GM20000 (cell line): ENCODE results near the gene CFAP46.

ENCODE experiments used
- DNase-seq: peaks from one replicate; pipeline ENCODE4 v3.0.0; 2012; ENCODE audit warnings: low spot score
- TF ChIP-seq, protein P1 (sequence below): IDR thresholded peaks from 2 replicates; pipeline ENCODE4 v1.5.1; 2012; ENCODE audit warnings: mild to moderate bottlenecking, control low read depth; ENCODE audit errors: extremely low read depth, missing control alignments

Gene CFAP46

DNA sequence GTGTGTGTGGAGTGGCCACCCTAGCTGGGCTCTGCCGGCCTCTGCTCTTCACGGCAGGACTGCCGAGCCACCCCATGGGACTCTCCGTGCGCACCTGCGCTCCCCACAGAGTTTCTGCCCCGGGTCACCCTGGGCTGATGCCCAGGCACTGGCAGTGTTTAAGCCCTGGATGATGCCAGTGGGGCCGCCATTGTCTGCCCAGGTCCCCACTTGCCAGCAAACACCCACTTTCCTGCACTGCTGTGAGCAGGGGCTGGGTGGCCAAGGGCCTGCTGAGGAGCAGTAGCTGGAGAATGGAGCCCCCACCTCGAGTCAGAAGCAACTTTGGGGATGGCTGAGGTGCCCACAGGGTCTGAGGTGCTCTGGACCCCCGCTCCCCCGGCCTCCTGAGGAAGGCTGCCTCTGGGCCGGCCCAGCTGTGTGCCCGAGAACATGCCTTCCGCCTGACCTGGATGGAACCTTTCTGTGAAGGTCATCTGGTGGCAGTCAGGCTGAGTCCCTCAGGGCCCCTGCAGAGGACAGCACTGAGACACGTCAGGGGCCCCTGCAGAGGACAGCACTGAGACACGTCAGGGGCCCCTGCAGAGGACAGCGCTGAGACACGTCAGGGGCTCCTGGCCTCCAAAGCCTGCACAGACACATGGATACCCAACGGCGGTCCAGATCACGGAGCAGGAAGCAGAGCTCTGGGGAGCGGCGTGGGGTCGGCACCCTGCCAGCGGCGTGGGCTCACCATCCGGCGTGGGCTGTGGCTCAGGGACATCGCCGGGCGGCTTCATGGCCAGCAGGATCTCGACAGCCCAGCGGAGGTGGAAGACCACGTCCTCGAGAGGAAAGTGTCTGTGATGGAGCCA is 62.0 kb downstream of the CFAP46 start:
- TF ChIP-seq, protein P1, sequence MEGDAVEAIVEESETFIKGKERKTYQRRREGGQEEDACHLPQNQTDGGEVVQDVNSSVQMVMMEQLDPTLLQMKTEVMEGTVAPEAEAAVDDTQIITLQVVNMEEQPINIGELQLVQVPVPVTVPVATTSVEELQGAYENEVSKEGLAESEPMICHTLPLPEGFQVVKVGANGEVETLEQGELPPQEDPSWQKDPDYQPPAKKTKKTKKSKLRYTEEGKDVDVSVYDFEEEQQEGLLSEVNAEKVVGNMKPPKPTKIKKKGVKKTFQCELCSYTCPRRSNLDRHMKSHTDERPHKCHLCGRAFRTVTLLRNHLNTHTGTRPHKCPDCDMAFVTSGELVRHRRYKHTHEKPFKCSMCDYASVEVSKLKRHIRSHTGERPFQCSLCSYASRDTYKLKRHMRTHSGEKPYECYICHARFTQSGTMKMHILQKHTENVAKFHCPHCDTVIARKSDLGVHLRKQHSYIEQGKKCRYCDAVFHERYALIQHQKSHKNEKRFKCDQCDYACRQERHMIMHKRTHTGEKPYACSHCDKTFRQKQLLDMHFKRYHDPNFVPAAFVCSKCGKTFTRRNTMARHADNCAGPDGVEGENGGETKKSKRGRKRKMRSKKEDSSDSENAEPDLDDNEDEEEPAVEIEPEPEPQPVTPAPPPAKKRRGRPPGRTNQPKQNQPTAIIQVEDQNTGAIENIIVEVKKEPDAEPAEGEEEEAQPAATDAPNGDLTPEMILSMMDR: no peak
- DNase-seq: no peak

DNA sequence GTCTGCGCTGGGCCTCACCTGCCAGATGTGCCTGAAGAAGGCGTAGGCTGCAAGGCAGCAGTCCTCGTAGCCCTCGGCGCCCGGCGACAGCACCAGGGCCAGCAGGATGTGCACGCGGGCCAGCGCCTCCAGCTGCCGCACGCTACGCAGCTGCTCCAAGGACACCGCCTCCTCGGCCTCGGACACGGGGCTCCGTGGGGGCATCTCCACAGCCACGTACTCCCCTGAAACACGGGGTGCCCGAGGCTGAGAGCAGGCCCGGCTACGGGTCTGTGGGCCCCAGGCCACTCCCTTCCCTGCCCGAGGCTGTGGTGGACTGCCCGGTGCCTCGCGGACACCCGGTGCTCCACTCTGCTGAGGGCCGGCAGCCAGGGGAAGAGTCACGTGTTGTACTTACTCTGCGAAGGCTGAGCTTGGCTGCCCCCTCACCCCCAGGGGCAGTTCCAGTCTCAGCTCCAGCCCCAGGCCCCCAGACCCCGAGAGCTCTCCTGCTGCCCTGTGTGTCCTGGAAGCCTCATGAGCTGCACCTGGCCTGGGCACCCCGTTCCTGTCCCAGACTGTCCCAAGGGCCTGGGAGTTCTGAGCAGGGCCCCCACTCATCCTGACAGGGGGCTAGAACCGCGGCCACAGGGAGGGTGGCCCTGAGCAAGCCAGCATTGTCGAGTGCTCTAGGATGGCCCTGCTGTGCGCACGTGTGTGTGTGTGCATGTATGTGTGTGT is 62.8 kb downstream of the CFAP46 start:
- TF ChIP-seq, protein P1: no peak
- no peak for DNase-seq

DNA sequence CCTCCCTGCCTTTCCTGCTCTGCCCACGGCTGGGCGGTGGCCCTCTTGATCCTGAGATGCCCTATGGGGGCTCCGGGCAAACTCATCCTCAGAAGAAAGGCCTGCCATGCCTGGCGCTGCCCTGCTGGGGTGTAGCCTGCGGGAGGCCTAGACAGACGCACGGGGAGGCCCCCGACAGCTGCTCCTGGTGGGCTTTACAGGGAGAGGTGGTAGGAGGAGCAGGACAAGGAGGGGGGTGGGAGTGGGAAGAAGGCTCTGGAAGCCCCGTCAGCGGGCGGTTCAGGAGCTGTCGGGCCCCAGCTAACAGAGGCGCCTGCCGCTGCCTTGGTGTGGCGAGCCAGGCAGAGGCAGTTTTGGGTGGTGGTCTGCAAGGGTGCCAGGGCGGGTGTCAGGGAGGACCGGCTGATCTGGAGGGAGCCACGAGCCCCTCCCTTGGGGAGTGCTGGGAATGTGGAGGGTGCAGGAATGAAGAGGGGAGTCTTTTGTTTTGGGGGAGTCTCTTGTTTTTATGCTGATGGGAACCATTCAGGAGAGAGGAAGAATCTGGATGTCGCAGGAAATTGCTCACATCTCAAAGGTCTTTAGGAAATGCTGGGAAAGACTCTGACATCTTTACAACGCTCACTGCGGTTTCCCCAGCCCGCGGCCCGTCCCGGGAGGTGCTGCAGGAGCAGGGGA is 63.5 kb downstream of the CFAP46 start:
- TF ChIP-seq, protein P1: no peak
- no peak for DNase-seq

DNA sequence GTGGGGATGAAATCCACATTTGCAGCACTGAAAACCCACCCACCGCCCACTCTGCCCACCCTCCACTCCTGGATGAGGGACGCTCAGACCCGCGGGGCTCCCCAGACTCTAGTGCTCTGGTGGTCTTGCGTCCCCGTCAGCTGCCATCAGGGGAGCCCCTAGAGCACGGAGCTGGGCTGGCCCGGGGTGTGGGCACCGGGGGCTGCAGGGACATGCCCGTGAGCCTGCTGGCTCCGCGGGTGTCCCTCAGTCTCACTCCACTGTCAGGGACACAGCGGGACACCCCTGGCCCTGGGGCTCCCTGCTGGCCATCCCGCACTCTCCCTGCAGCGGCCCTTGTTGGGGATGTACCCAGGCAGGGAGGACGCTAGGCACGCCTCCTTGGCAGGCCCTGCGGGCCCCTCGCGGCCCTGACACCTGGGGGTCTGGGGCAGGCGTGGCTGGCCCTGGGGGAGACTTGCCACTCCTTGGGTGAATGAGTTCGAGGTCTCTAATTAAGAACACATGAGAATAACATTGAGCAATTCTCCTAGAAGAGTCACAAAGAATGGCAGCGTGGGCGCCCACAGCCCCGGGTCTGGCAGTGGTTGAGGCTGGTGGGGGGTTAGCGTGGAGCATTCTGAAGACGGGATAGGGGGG is 64.2 kb downstream of the CFAP46 start:
- TF ChIP-seq, protein P1: no peak
- DNase-seq: no peak

DNA sequence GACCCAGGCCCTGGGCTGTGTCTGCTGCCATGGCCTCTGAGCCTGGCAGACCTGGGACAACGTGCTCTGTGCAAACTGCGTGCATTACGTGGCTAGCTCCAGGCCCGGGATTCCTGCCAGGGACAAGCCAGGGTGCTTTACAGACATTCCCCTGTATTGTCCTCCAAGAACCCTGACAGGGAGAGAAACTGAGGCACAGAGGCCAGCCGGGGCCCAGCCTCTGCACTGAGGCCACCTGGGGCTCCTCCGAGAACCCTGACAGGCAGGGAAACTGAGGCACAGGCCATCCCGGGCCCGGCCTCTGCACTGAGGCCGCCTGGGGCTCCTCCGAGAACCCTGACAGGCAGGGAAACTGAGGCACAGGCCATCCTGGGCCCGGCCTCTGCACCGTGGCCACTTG is 64.9 kb downstream of the CFAP46 start:
- TF ChIP-seq, protein P1: no peak
- no peak for DNase-seq

DNA sequence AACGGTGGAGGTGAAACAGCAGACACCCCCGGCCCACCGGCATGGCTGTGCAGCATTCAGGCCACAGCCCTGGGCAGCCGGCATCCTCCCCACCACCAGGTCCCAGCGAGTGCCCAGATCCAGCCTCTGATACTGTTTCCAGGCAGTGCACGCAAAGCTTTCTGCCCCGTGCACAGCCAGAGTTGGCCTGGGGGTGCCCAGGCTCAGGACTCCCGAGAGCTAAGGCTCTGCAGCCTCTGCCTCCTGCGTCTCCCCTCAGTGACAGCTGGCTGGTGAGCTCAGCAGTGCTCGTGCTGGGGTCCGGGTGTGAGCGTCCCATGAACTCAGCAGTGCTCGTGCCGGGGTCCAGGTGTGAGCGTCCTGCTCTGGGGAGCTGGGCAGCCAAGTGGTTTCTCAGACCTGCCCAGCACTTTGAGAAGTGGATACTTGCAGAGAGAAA is 65.4 kb downstream of the CFAP46 start:
- TF ChIP-seq, protein P1: no peak
- no peak for DNase-seq
